Measurements from ENCODE around the gene TGFBRAP1. TPM values are rescaled to one million over a fixed set of nuclear protein-coding genes. Genes with fewer than 3 reads are reported as not detected.
A peak's percentile ranks its signal among the peaks of the same experiment; 100 is the strongest.

The TGFBRAP1 gene
- total RNA-seq, 1 donor from 2014 or later: 19.1 TPM

DNA sequence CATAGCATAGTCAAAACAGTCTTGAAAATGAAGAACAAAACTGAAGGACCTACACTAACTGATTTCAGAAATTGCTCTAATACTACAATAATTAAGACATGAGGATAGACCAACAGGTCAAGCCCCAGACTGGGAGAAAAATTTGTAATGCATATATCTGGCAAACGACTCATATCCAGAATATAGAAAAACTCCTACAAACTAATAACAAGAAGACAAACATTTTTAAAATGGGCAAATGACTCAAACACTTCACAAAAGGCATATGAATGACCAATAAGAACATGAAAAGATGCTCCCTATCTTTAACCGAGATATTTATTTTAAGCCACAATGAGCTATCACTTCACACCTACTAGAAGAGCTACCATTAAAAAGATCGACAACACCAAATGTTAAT lies 14.2 kb downstream of the TGFBRAP1 start:
- no peak for DNase-seq (ENCODE audit: low spot score)

DNA sequence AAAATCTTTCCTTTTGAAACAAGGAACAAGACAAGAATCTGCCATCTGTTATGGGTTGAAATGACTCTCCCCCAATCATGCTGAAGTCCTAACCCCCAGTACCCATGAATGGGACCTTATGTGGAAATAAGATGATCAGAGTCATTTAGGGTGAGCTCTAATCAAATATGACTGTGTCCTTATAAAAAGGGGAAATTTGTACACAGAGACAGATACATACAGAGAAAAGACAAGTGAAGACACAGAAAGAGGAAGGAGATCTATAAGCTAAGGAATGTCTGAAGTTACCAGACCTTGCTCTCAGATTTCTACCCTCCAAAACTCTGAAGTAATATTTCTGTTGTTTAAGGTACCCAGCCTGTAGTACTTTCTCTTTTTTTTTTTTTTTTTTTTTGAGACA lies 15.7 kb downstream of the TGFBRAP1 start:
- DNase-seq (ENCODE audit: low spot score): no peak

DNA sequence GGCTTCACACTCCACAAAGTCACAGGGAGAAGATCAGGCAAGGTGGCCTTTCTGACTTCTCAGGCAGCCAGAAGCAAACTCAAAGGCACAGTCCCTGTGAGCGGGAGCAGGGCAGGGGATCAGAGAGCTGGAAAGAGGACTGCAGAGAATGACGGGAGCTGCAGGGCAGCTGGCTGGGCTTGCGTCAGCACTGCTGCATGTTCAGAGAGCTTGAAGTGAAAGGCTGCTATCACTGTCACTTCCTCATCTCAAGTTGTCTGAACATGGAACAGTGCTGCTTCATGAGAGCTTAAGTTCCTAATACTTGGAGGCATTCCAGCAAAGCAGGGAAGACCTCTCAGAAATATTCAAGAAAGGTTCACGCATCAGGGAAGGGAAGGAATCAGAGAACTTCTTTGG lies 20.4 kb downstream of the TGFBRAP1 start:
- no peak for DNase-seq (ENCODE audit: low spot score)

DNA sequence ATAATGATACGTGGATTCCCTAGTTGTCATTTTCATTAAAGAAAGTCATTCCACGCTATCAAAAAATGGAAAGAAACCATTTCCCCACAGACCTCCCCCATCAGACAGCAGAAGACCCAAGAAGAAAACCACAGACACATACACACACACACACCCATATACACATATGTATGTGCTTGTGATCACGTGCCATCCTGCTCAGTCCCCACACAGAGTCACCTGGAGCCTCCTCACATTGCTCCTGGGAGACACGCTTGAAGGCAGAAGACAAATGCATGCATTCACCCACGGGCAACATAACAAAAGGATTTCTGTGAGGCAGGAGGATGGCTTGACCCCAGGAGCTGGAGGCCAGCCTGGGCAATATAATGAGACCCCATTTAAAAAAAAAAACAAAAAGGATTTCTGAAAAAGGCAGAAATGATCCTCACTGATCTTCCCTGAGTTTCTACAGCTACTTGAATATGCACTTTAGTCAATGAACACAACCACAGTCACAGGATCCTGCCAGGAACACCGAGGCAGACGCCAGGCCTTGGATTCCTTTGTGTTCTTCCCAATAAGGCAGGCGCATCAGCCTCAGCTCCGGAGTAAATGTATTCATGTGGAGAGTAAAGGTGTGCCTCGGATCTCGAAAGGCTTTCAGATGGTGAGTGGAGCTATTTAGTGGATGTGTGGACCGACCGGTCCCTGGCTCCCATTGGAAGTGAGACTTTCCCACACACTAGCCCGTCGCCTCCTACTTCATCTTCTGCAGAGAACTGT lies 21.0 kb downstream of the TGFBRAP1 start:
- no peak for DNase-seq (ENCODE audit: low spot score)

DNA sequence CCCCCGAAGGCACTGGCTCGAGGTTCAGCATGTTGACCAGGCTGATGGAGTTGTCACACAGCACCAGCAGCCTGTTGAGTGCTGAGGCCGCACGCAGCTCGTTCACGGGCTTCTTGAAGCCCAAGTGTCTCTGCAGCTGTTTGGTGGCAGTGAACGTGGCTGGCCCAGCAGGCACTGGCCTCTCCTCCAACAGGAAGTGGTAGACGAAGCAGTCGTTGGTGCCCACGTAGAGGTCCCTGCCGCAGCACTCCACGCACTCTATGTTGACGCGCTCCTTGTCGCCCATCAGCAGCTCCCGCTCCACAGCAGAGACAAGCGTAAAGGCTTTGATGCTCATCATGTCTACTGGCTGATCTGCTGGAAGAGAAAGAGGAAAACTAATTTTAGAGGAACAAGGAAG lies 21.6 kb downstream of the TGFBRAP1 start:
- no peak for DNase-seq (ENCODE audit: low spot score)

DNA sequence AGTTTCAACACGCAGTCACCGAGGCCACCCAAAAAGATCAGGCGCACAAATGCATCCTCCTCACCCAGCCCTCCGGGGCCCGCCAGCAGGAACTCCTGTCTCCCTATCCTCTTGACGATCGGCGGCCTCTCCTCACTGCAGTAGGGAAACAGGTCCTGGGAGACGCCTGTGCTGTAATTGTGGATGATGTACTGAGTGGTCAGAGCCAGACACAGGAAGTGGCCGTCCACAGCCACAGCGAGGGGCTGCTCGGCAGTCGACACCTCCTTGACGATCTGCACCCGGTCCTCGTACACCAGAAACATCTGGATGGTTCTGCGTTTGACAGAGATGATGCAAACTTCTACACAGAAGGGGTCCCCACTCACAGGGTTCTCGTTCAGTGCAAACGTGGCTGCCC lies 22.0 kb downstream of the TGFBRAP1 start:
- no peak for DNase-seq (ENCODE audit: low spot score)

DNA sequence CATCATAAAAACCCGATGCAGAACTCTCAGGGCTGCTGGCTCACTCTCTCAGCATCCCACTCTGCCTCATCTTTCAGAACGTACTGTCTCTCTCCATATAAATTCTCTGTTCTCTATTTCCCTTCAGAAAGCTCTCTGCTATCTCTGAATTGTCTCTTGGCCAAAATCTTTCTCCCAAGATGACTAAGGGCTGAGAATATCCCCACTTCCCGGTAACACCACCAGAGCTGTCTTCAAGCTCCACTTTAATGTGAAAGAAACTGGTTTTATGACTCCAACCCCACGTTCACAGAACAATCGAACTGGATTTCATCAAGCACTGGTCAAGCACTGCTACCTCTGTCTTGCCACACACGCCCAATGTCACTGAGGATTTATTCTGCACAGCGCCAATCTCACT lies 22.4 kb downstream of the TGFBRAP1 start:
- DNase-seq (ENCODE audit: low spot score): no peak

DNA sequence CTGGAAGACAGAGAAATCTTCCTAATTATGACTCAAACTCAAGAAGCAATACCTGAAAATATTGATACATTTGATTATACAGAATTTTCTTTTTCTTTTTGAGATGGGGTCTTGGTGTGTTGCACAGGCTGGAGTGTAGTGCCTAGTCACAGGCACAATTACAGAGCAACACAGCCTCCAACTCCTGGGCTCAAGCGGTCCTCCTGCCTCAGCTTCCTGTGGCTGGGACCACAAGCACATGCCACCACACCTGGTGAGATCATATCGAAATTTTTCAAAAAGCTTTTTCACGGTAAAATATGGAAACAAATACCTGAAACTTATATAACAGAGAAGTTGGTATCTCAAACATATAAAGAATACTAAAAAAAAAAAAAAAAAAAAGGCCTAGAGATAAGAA lies 27.9 kb downstream of the TGFBRAP1 start:
- DNase-seq (ENCODE audit: low spot score): no peak

DNA sequence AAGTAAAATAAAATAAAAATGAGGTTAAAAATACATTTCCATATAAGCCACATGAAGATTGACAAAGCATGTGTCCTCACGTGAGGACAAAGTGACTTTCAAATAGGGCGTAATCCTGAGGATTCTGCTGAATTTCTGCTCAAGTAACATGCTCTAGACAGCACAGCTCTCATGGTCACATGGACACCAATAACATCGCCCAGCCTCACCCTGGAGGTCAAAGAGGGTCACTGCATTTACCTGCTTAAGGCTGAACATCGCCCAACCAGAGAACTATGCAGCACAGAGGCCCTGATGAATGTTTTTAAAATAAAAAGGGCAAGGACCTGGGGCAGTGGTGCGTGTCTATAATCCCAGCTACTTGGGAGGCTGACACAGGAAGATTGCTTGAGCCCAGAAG lies 30.2 kb downstream of the TGFBRAP1 start:
- DNase-seq (ENCODE audit: low spot score): no peak

DNA sequence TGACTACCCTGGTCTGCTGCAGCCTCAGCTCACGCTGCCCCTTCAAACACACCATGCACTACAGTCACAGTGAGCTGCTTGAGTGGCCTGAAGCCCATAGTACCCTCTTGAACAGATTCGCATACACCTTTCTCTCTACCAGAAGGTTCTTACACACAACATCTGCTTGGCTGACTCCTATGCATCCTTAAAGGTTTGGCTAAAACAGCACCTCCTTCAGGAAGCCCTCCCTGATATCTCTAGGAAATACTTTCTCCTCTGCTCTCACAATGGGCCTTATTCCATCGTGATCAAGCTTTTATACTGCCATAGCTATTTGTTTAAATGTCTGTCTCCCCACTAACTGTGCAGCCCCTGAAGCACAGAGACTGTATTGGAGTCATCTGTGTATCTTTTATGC lies 31.5 kb downstream of the TGFBRAP1 start:
- no peak for DNase-seq (ENCODE audit: low spot score)

DNA sequence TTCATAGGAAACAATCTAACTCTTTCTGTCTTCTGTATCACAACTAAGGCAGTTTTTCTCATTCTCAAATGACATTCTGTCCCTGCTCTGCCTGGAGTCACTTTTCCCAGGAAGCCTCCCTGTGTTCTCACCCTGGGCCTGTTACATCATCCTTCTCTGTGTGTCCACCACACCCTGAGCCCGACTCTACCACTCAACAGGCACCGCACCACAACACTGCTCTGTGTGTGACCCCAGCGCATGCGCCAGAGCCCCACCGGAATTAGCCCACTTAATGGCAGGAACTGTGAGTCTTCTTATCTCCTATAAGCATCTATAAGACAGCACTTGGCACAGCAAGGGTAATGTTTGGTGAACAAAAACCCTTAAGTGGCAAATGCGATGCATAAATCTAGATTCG lies 32.3 kb downstream of the TGFBRAP1 start:
- DNase-seq (ENCODE audit: low spot score): no peak

DNA sequence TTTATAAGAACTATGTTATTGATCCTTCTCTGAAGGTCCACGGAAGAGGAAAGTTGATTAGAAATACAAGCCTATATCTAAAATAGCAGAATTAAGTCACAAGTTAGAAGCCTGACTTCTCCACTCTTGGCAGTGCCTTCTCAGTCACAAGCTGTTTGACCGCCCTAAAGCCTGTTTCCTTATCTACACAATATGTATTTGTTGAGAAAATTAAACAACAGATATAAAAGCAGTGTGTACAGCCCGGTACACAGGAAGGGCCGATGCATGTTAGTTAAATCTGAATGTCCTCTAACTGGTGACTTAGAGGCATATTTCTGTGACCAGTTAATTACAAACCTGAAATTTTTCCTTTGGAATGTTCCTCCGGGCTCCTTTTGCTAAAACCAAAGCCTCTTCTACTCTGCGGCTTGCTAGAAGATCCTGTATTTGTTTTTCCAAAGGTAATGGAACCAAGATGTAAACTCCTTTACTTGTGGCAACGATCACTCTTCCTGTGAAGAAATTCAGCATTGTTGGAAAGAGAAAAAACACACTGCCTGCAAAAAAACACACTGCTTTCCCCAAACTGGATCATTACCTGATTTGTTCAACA lies 33.4 kb downstream of the TGFBRAP1 start:
- DNase-seq (ENCODE audit: low spot score): no peak

DNA sequence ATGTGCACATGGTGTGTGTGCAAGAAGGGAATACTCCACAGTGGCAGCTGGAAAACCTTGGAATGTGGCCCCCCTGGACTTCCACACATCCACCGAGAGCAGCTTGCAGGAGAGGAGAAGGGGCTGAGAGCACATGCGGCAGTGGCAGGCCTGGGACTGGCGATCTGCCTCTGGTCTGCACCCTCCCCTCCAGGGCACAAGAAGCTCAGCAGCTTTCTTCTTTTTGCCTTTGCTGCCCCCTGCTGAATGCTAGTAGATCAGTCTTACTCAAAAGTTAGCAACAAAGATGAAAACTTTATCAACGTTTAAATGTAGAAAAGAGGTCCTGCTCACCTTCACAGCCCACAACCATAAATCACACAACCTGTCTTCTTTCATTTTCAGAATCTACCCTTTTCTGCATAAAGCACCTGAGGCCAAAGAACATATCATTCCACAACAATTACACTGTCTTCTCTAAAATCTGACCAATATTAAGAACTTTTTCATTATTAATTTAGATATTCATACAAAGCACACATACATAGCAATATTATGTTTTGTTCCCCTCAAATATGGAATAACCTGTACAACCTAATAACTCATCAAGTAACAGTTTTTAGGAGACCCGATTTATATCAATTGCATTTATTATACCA lies 34.6 kb downstream of the TGFBRAP1 start:
- DNase-seq (ENCODE audit: low spot score): peak; percentile 31

DNA sequence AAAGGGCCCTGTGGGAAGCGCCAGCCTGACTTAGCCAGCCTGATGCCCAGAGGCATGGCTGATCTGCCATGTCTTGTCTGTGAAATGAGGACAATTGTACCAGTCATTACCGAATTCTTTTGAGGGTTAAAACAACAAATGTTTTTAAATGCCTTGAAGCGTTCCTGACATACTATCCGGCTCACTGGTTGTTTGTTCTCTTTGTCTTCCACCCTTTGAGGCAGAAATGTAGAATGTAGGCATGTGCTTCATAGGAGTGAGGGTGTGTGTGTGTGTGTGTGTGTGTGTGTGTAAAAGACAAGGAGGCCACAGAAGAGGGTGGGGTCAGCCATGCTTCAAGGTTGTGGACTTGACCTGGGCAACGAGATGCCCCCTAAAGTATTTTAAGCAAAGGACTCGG lies 35.5 kb downstream of the TGFBRAP1 start:
- DNase-seq (ENCODE audit: low spot score): no peak

DNA sequence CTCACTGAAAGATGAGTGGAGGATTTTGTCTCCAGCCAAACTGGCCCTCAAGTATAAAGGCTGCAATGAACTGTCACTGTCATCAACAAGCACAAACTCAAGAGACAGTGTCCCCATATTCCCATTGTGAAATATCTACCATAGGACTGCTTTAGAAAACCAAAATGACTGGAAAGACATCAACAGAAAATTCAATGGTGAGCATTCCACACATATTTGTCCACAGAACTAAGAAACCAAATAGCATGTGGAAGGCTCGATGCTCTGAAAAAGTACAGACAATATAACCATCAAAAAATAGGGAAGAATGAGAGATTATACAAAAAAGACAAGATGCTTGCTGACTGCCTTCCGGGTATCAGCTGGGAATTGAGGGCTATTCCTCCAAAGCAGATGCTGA lies 37.6 kb downstream of the TGFBRAP1 start:
- no peak for DNase-seq (ENCODE audit: low spot score)

DNA sequence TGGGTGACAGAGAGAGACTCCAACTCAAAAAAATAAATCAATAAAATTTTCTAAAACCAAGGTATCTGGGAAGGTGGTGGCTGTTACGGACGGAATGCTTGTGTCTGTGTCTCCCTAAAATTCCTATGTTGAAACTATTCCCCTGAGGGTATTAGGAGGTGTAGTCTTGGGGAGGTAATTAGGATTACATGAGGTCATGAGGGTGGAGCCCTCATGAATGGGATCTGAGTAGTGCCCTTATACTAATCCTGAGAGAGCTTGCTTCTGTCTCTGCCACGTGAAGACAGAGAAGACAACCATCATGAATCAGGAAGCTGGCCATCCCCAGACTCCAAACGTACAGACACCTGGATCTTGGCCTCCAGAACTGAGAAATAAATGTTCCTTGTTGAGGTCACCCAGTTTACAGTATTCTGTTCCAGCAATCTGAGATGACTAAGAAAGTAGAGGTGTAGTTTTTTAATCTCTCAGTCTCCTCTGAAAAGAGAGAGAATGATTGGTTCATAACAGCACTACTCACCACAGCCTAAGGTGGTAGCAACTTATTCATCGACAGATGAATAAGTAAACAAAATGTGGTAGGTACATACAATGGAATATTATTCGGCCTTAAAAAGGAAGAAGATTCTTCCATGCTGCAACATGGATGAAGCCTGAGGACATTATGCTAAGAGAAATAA lies 38.4 kb downstream of the TGFBRAP1 start:
- no peak for DNase-seq (ENCODE audit: low spot score)

DNA sequence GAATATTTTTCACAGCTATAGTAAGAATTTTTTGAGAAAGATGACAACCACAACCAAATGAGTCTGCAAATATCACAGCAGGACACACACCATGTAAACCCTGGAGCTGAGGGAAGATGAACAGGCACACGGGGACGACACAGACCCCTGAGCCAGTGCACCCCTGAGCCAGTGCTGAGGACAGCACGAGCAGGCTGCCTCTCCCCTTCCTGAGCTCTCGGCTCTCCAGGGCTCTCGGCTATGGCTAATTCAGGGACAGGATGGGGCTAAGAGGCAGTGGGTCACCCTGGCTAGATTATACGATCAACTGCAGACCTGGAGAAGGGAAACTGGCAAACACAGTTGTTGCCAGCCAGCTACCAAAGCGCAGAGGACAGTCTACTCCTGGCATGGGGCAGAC lies 41.4 kb downstream of the TGFBRAP1 start:
- DNase-seq (ENCODE audit: low spot score): no peak

DNA sequence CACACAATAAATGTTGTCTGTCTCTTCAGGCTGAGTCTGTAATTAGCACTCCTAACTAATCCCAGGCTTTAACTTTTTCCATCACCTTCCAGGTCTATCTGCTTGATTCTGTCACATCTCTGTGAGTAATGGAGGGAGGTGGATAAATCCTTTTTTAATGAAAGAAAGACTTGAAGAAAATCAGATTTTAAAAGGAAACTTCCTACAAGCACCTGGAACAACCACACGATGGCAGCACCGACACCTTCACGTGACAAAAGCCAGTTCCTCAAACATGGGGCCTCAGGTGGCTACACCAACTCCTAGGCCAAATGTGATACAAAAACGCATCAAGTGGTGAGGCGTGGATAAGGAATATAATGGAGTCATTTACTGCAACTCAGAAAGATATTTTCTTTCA lies 41.8 kb downstream of the TGFBRAP1 start:
- DNase-seq (ENCODE audit: low spot score): no peak

DNA sequence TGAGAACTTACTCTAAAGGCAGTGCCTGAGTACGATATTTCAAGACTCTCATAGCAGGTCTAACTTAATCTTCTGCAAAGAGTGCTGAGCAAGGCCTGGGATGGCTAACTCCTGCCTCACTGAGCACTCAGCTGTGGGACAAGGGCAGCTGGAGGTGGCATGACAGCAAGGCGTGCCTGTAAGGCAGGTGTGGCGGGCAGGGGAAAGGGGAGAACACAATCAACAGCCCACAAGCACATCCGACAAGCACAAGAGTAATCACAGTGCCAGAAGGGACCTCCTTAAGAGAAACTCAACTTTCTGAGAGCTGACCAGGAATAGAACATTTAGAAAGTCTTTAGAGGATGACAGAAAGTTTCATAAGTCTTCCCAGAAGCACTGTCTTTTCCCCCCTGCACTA lies 46.0 kb downstream of the TGFBRAP1 start:
- DNase-seq (ENCODE audit: low spot score): no peak

DNA sequence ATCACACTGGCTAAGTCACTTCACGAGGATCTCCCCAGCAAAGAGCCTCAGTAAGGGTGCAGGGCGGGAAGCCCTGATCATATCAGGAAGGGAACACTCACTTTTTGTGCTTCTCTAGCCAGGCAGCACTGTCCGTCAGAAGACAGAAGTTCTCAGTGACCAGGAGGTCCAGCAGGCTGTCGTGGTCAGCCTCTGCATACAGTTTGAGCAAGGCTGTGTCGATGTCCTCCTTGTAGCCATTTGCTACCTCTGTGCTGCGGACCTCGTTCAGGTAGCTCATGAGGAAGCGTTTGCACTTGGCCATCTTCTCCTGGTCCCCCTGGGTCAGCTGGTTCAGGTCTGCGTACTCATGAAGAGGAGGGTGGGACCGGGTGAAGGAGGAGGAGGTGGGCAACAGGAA lies 49.3 kb downstream of the TGFBRAP1 start:
- DNase-seq (ENCODE audit: low spot score): no peak

DNA sequence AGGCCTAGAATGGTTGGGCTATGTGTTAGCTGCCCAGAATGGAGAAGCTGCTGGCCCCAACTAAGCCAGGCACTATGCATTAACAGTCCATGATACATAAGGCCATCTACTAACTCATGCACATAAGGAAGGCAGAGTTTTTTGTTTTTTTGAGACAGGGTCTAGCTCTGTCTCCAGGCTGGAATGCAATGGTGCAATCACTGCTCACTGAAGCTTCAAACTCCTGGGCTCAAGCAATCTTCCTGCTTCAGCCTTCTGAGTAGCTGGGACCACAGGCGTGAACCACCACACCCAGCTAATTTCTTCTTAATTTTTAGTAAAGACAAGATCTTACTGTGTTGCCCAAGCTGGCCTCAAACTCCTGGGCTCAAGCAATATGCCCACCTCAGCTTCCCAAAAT lies 50.4 kb downstream of the TGFBRAP1 start:
- DNase-seq (ENCODE audit: low spot score): no peak

DNA sequence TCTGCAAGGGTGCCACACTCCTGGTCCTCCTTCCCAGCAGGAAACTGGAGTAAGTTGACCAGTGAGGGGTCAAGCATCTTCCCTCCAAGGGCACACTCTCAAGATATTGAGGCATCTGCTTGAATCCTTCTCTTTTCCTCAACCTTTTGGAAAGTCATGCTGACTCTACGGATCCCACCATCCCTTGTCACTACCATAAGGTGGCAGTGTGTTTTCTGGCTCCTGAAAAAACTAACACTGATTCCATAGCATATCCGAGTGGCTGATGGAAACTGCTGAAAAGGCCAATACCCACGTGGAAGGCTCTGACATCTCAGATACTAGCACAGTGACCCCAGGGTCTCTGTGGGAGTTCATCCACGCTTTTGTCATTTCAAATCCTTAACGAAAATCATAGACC lies 50.9 kb downstream of the TGFBRAP1 start:
- DNase-seq (ENCODE audit: low spot score): no peak

DNA sequence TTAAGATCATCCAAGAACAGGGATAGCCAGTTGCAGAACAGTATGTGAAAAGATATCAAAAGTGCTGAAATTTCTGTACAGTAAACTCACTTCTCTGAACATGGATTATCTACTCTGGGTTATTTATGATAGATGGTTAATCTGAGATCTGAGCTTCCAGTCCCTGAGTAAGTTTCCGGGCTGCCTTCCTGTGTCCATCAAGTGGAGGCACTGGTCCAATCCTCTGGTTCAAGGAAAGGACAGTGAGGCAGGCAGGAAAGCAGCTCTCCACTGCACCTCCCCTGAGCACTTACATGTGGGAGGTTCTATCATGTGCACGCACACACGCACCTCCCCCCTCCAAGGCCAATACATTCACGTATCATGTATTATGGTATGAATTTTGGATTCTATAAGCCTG lies 55.5 kb downstream of the TGFBRAP1 start:
- no peak for DNase-seq (ENCODE audit: low spot score)

All from mucosa of gallbladder (tissue), 1 donor.